ENCODE data around the gene IQCF5.
"Not testable (repeated sequence)": the region's sequence is repeated elsewhere in the genome, so short reads cannot be mapped to it uniquely, and the experiment has no call there.

The IQCF5 gene

DNA sequence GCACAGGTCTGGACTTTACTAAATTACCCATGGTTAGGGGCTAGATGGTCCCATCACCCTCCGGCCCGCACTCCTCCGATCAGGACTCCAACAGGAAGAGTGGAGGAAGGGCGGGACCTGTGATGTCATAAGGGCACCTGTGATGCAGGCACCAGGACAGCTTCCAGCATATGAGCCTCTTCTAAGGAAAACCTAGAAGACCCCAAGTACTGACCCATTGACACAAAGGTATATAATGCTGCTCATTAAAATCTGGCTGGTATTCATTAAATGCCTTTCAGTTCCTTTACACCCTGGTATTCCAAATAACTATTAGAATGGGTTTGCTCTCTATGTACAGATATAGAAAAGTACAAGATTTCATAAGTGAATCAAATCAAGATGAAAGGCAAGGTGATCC, at the start of gene IQCF5:
Gene IQCF5 (minus strand): TSS at position 101 of the 400 bp plus-strand sequence. CDS start 70 bp downstream, at position 31.
- DNase-seq = no peak

DNA sequence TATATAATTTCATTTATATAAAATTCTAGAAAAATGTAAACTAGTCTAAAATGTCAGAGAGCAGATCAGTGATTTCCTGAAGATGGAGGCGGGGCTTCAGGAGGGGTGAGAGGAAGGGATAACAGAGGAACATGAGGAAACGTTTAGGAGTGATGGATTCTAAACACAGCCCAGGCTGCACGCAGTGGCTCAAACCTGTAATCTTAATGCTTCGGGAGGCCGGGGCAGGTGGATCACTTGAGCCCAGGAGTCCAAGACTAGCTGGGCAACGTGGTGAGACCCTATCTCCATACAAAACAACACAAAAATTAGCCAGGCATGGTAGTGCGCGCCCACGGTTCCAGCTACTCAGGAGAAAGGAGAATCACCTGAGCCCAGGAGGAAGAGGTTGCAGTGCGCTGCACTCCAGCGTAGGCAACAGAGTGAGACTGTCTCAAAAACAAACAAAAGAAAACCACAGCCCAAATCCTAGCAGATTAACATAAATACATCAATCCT, 45.7 kb upstream of the IQCF5 start:
- DNase-seq = no peak

DNA sequence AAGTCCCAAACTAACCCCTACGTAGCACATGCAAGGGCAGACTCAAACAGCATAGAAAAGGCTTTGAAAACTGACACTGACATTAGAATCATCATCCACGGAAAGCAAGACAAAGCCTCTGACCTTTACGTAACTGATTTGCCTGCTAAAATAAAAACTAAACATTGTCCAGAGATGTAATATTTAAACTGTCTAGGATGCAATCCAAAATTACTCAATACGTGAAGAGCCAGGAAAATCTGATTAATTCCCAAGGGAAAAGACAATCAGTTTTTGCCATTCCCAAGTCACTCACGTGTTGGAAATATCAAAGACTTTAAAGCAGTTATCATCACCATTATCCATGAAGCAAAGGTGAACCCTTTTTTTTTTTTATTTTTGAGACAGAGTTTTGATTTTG, 41.0 kb upstream of the IQCF5 start:
- DNase-seq = no peak

DNA sequence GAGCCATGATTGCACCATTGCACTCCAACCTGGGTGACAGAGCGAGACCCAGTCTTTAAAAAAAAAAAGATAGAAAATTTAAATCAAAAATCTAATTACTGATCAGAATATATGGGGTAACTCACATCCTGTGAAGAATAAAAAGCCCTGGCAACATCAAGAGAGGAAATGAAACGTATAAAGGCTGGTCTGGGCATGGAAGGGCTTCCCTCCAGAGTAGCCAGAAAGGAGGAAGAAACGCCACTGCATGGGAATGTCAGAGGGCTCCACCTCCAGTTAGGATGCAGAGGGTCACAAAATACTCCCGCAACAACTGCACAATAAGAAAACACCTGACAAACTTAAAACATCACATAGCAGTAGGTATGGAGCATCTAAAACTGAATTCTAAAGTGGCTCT, 32.6 kb upstream of the IQCF5 start:
- no peak for DNase-seq

DNA sequence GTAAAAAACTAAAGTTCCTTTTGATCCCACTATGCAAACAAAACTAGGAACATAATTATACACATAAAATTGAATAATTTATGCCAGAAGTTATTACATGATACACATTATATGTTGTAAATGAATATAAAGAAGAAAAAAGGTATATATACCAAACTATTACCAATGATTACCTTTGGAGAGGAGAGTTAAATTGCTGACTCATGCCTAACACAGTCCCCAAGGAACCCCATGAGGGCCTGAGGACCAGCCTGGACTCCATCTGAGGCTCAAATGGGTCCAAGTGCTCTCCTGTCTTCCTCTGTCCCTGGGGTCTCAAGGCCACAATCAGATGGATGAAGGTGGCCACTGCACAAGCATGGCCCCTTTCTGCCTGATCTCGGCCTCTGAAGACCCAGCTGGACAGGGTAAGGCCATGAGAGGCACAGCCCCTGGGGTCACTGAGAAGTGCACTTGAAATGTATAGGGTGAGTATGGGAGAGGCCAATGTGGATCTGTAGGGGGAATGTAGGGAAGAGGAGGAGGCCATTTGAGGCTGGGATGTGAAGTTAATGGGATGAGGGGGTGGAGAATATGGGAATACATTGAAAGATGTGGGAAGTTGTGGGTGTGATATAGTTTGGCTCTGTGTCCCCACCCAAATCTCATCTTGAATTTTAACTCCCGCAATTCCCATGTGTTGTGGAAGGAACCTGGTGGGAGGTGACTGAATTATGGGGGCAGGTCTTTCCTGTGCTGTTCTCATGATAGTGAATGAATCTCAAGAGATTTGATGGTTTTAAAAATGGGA, 28.8 kb upstream of the IQCF5 start:
- DNase-seq = no peak

DNA sequence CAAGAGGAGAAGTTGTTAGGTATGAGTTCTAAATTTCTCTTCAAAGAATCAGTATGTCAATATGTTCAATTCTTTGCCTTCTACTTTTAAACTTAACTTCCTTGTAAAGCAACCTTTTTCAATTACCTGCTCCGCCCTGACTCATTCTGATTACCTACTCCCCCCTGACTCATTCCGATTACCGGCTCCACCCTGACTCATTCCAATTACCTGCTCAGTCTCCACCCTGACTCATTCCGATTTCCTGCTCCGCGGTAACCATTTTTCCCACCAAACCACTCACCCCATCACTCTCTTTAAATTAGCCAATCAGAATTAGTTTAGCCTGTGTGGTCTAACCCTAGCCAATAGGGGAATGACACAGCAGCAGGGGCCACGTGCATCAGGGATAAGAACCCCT, 27.0 kb upstream of the IQCF5 start:
- not testable (repeated sequence) for DNase-seq

DNA sequence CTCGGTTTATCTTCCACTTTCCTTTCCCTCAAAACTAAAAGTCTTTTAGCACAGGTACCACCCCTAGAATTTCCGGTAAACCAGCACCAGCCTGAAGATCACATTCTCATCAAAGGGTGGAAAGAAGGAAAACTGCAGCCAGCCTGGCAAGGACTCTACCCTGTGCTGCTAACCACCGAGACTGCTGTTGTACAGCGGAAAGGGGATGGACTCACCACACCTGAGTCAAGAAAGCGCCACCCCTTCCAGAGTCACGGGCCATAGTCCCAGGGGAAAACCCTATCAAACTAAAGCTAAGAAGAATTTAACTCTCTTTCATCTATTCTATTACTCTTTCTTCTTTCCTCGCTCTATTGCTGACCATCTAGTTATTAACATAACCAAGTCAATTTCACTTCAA, 24.6 kb upstream of the IQCF5 start:
- DNase-seq = not testable (repeated sequence)

DNA sequence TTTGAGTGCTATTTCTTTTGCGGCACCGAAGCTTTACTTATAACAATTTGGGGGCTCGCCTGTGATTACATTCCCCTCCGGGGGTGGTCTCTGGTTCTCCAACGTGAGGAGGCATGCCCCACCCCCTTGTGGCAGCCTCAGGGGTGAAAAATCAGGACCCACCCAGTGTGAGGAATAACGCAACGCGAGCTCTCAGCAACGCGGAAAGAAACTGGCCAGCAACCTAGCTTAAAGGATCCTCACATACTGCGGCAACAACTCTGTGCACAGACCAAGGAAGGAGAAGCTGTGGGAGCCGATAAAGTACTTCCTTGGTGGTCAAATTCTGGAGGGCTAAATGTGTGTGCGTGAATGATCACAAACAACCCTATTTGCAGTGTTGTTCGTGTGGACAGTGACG, 22.0 kb upstream of the IQCF5 start:
- no peak for DNase-seq

DNA sequence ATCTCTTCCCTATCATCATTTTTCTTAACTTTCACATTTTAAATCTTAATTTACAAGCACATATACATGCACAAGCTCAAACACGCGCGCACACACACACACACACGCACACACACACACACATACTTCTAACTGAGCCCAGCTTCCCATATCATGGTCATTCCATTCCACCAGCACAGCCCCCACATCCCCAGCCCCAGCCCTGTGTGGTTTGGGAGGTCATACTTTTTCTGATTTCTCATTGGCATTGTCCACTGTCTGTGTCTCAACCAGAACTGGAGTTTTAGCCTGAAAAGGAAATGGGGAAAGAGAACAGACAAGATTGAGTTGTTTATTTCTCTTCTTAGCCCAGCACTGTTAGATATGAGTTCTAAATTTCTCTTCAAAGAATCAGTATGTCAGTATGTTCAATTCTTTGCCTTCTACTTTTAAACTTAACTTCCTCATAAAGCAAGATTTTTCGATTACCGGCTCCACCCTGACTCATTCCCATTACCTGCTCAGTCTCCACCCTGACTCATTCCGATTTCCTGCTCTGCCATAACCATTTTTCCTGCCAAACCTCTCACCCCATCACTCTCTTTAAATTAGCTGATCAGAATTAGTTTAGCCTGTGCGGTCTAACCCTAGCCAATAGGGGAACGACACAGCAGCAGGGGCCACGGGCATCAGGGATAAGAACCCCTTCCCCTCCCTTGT, 21.4 kb upstream of the IQCF5 start:
- DNase-seq = no peak

DNA sequence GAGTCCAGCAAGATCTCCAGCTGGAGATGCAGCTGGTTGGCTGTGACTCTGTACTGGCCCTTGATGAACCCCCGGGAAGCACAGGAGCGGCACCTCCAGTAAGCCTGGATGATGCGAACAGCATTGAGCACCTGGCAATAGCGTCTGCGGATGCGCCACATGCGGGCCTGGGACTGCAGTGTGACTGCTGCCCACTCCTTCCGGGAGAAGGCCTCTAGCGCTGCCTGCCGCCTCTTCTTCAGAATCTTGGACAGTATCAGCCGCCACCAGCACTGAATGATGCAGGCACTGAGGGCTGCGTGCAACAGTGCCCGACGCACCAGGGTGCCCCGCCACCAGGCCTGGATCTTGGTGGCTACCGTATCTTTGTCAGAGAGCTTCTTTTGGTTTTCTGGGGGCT, 19.5 kb upstream of the IQCF5 start:
- no peak for DNase-seq

DNA sequence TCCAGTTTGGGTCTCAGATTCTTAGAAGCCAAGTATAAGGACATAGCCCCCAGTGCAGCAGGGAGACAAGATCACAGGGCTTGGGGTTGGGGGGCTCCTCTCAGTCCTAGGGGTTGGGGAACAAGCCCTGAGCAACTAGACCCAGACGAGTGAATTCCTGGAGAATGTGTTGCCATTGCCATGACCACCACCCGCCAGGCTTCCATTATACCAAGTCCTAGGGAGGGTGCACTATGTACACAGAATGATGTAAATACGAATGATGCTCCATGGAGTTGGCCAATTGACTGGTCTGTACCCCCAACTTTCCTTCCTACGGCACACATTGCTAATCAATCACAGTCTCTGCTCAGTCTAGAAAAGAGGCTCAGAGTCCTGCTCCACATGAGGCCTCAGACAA, 19.0 kb upstream of the IQCF5 start:
- no peak for DNase-seq

DNA sequence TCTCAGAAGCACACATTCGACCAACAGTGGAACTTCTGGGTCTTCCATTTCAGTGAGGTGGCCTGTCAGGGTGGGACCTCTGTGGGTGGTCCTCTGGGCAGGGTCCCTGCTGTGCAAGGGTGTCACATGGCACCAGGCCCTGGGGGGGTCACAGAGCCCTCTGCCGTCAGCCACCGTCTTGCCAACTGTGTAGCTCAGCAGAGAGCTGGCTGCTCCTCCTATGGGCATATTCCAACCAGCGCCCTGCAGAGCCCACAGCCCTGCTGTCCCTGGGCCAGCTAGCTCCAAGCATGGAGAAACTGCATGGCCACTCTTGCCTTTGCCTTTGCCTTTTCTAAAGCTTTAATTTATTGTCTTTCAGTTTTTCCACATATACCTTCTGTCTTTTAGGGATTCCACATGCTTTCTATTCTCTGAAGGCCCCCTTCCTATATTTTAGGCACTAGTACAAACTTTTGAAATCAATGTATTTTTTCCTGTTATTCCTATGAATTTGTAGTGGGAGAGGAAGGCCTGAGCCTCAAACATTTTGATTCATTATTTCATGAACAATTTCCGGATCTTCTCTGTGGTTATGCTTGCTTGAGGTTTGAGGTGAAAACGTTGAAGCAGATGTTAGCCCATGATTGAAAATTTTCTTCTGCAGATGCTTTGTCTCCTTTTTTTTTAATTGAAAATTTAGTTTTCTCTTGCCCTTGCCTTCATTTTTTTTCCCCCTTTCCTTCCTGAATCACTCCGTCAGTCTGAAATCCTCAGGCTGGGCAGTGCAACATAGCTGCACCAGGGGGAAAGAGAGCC, 16.0 kb upstream of the IQCF5 start:
- no peak for DNase-seq

DNA sequence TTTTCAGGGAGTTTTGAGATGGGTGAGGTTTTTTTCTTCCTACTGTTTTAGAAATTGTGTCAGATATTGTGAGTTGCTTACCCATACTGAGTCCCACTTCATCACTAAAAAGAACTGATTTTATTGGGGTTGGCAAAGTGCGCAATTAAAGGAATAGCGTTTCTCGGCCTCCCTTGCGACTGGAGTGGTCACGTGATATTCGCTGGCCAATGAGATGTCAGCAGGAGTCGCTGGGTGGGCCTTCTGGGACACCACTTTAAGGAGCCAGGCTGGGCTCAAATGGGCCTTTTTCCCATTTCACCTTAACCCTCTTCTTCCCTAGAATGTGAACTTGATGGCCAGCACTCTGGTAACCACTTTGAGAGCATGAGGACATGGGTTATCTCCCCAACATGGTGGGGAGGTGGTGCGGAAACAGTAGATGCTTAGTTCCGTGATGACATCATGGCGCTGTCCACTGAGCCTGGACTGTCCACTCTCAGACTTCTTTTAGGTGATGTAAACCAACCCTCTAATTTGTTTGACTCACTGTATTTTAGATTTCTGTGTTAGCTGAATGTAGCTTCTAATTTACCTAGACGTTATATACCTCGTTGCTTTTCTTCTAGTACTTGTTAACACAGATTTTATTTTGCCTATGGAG, 13.2 kb upstream of the IQCF5 start:
- DNase-seq = no peak

DNA sequence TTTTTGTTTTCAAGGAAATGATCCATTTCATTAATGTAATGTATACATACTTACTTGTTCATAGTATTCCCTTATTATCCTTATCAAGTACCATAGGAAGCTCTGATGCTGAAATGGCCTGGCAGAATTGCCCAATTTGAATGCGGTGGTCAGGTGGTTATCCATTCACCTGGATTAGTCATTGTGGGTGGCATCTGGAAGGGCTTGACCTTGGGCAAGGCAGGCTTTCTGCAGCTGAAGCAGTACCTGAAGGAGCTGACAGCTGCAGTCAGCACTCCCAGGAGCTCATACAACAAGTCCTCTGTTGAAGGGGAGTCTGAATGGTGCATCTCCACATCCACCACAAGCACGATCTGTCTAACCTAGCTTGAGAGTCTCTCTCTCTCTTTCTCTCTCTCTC, 12.2 kb upstream of the IQCF5 start:
- DNase-seq = no peak

DNA sequence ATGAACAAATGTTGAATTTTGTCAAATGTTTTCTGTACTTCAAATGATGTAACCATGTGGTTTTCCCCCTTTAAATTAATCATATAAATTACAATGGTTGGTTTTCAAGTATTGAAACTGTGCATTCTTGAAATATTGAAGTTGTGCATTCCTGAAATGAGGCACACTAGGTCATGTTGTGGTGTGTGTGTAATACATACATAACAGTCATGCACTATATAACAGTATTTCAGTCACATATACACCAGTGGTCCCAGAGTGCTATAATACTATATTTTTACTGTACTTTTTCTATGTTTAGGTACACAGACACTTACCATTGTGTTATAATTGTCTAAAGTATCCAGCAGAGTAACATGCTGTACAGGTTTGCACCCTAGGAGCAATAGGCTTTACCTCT, 11.0 kb upstream of the IQCF5 start:
- DNase-seq = no peak

DNA sequence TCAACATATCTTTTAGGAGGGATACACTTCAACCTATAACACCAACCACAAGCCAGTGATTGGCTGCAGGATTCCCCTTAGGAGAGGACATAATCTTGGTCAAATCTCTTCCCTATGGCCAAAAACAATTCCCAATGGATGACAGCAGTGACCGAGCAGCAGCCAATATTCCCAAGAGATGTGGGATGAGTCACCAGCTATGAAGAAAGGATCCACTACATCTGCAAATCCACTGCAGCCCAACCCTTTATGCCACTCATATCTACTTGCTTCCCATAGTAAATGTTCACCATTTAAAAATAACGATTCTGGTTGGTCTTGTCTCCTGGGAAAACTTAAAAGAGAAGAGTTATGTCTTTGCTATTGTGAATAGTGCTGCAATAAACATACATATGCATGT, 4.5 kb upstream of the IQCF5 start:
- no peak for DNase-seq

DNA sequence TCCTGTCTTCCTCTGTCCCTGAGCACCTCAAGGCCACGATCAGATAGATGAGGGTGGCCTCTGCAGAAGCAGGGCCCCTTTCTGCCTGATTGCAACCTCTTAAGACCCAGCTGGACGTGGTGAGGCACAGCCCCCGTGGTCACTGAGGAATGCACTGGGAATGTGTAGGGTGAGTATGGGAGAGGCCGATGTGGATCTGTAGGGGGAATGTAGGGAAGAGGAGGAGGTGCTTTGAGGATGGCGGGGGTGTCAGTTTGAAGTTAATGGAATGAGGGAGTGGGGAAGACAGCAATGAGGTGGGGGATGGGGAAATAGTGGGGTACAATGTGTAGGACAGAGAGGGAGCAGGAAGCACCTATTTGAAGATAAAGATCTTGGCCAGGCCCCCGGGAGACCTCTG, 785 bp upstream of the IQCF5 start:
- DNase-seq = no peak

DNA sequence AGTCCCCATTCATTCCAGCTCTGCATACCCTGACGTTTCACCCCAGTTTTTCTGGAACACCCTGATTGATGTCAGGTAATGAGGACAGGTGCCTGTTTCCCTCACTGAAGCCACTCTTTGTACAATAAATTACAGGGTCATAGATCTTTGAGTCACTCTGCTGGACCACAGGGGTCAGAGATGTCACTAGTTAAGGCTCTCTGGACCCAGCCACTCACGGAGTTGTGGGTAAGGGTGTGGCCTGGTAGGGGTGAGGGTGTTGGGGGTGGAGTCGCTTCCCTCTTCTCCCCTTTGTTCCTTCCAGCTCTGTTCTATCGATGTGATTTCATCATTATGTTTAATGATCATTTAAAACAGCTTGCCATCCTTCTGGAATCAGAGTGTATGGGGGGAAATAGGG, 512 bp downstream of the IQCF5 start:
- no peak for DNase-seq

DNA sequence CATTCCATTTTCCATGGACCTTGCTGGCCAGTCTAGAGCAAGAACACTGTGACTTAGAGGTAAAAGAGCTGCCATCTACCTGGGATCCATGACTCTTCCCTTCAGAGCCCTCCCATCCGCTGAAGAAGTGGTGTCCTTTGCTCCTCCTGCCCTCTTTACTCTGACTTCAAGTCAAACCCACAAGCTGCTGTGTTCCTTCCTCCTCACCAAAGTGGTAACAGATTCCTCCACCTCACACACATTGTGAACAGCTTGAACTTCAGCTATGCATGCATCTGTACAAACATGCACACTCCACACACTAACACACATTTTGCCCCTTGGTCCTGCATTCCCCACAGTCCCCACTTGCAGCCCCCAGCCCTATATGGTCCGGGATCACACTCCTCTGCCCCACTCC, 990 bp downstream of the IQCF5 start:
- no peak for DNase-seq

DNA sequence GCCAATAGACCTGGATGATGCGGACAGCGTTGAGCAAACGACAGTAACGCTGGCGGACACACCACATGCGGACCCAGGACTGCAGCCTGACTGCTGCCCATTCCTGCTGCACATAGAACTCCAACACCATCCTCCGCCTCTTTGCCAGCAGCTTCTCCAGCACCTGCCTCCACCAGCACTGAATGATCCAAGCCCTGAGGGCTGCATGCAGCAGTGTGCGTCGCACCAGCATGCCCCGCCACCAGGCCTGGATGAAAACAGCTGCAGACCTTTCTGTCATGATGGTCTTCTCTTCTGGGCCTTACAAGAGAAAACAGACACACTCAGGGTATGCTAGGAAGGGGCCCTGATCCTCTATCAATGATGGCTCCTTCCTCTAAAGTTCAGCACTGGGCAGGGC, 1.5 kb downstream of the IQCF5 start:
- DNase-seq = no peak

DNA sequence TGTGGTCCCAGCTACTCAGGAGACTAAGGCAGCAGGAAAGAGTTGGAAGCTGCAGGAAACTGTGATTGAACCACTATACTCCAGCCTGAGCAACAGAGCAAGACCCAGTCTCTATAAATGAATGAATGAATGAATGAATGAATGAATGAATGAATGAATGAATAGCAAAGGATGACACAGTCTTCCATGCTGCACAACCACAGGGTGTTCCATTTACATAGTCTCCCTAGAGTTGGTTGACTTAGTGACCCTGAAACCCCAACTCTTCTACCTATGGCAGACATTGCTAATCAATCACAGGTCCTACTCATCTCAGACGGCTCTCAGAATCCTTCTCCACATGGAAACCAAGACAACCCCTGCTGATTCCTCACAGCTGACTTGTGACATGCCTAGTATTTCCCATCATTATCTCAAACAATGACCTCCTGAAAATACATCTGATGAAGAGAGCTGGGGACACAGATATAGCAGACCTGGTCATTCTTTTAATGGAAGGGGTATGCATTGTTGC, 2.1 kb downstream of the IQCF5 start:
- DNase-seq = no peak

DNA sequence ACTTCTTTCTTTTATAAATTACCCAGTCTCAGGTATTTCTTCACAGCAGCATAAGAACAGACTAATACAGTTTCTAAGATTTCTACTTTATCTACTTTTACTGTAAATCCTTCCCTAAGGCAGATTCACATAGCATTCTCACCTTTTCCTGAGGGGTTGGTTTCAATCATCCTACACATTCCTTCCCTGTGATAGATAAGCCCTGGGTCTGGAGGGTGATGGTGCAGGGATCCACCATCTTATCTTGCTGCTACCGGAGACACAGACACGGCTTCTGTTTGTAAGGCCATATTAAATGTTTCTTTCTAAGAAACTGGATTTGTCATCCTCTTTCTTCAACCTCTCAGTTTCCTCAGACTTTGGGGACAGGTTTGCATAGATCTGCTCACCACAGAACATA, 6.1 kb downstream of the IQCF5 start:
- DNase-seq = no peak

DNA sequence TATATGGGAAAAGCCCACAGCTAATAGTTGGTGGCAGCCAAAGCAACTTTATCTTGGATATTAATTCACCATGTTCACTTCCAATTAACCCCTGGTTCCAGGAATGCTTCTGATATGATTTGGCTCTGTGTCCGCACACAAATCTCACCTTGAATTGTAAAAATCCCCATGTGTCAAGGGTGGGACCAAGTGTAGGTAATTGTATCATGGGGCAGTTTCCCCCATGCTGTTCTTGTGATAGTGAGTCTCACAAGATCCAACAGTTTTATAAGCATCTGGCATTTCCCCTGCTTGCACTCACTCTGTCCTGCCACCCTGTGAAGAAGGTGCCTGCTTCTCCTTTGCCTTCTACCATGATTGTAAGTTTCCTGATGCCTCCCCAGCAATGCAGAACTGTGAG, 6.5 kb downstream of the IQCF5 start:
- DNase-seq = not testable (repeated sequence)
